Glutamatergic neuron (in vitro differentiated cells): ENCODE measurements around the gene RPS19. TPM values are rescaled to one million over a fixed set of nuclear protein-coding genes. Genes with fewer than 3 reads are reported as not detected.

ENCODE experiments used
- DNase-seq: peaks from one replicate; pipeline ENCODE4 v3.0.0; 2022
- H3K27ac Mint-ChIP-seq: one replicate; pipeline ENCODE4 v1.8.0; 2020; ENCODE audit warnings: mild to moderate bottlenecking, mixed read lengths, inconsistent platforms; ENCODE audit not compliant: unreplicated experiment
- H3K27me3 Mint-ChIP-seq: one replicate; pipeline ENCODE4 v1.8.0; 2020; ENCODE audit warnings: mild to moderate bottlenecking, moderate library complexity, mixed read lengths, inconsistent platforms; ENCODE audit not compliant: unreplicated experiment
- H3K36me3 Mint-ChIP-seq: one replicate; pipeline ENCODE4 v1.8.0; 2020; ENCODE audit warnings: mild to moderate bottlenecking, mixed read lengths, inconsistent platforms; ENCODE audit not compliant: unreplicated experiment
- H3K4me1 Mint-ChIP-seq: one replicate; pipeline ENCODE4 v1.8.0; 2020; ENCODE audit warnings: mild to moderate bottlenecking, low read depth, mixed read lengths, inconsistent platforms; ENCODE audit not compliant: unreplicated experiment
- H3K4me3 Mint-ChIP-seq: one replicate; pipeline ENCODE4 v1.8.0; 2020; ENCODE audit warnings: mild to moderate bottlenecking, mixed read lengths, inconsistent platforms; ENCODE audit not compliant: unreplicated experiment
- H3K9me3 Mint-ChIP-seq: one replicate; pipeline ENCODE4 v1.8.0; 2020; ENCODE audit warnings: mild to moderate bottlenecking, moderate library complexity, mixed read lengths, inconsistent platforms; ENCODE audit not compliant: unreplicated experiment
- total RNA-seq: library from RNA; stranded (reverse); fragmentation: NEBNext Ultra II Directional; extraction: Animal tissue kit (Norgen Biotek cat#: 25700); gene quantifications from one replicate; pipeline ENCODE4 v1.2.1, GENCODE V29; 2021; ENCODE audit not compliant: unreplicated experiment
- TF ChIP-seq, protein P1 (sequence below): fragments of 200-600 bp; sonication (generic); IDR thresholded peaks from one replicate; pipeline ENCODE4 v1.5.0; 2021; ENCODE audit not compliant: partially characterized antibody, unreplicated experiment

RPS19 gene
- total RNA-seq, 1 donor from 2014 or later = 1,637 TPM

DNA sequence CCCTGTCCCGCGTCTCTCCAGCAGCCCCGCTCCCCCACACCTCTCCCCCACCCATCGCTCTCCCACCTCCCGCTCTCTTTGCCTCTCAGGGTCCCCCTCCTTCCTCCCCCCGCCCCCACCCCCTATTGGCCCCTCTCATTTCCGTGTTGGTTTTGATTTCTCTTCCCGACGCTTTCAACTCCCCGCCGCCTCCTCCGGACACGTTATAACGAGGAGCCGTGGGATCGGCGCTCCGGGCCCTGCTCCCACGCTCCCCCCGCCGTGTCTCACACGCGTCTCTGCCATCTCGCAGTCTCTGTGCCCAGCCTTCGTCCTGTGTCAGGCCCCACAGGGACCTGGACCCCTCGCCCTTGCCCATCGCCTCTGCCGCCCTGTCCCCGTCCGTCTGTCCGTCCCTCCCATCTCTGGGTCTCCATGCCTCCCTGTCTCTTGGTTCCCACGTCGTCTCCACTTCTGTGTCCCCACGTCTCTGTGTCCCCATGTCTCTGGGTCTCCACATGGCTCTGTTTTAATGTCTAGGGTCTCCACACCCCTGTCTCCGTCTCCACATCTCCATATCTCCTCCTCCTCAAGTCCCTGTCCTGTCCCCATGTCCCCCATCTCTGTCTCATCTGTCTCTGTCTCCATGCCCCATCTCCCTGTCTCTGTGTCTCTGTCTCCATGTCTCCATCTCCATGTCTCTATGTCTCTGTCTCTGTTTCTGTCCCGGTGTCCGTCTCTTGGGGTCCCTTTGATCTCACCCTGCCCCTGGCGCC, 55.1 kb downstream of the RPS19 start:
- H3K36me3 Mint-ChIP-seq = no peaks in the 10 kb centered on the region
- H3K9me3 Mint-ChIP-seq = peaks cover 7% of the 10 kb centered on the region
- no peak overlapping the region for H3K27ac Mint-ChIP-seq
- H3K4me3 Mint-ChIP-seq = no peak overlapping the region
- no peak for DNase-seq
- H3K4me1 Mint-ChIP-seq = peaks cover 20% of the 10 kb centered on the region
- H3K27me3 Mint-ChIP-seq = peaks cover 22% of the 10 kb centered on the region
- TF ChIP-seq, protein P1, sequence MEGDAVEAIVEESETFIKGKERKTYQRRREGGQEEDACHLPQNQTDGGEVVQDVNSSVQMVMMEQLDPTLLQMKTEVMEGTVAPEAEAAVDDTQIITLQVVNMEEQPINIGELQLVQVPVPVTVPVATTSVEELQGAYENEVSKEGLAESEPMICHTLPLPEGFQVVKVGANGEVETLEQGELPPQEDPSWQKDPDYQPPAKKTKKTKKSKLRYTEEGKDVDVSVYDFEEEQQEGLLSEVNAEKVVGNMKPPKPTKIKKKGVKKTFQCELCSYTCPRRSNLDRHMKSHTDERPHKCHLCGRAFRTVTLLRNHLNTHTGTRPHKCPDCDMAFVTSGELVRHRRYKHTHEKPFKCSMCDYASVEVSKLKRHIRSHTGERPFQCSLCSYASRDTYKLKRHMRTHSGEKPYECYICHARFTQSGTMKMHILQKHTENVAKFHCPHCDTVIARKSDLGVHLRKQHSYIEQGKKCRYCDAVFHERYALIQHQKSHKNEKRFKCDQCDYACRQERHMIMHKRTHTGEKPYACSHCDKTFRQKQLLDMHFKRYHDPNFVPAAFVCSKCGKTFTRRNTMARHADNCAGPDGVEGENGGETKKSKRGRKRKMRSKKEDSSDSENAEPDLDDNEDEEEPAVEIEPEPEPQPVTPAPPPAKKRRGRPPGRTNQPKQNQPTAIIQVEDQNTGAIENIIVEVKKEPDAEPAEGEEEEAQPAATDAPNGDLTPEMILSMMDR = no peak

DNA sequence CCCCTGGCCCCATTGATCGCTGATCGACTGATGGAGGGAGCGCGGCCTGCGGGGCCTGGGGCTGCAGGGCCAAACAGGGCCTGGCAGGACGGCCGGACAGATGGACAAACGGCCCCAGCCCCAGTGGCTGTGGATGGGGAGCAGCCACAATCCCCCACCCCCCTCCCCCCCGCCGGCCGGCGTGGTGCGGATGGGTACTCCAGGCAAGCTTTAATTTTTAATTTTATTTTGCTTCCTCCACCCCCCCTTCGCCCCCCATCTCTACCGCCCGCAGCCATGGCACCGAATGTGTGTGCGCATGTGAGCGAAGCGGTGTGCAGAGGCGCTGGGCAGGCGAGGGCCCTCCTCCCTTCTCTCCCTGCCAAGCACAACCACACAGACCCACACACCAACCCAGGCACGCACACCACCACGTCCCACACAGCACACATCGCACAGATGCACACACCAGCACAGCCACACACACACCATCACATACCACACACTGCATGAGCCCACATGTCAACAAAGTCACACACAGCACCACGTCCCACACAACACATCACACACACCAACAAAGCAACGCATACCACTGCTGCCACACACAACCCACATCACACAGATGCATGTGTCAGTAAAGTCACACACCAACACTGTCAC, 55.8 kb downstream of the RPS19 start:
- Mint-ChIP-seq H3K36me3 (no peaks in the 10 kb centered on the region), H3K9me3 (peaks cover 5% of the 10 kb centered on the region), H3K27me3 (peaks cover 18% of the 10 kb centered on the region), H3K4me1 (peaks cover 15% of the 10 kb centered on the region), H3K27ac (no peak overlapping the region), H3K4me3 (no peak overlapping the region)
- TF ChIP-seq, protein P1 = no peak
- peak; percentile 27 for DNase-seq

- Mint-ChIP-seq H3K27me3 (peaks cover 16% of the 10 kb centered on the region), H3K4me3 (no peak overlapping the region), H3K36me3 (no peaks in the 10 kb centered on the region), H3K27ac (no peak overlapping the region), H3K9me3 (peaks cover 8% of the 10 kb centered on the region), H3K4me1 (peaks cover 14% of the 10 kb centered on the region)
- TF ChIP-seq, protein P1 = no peak
- peak; percentile 46 for DNase-seq
These were observed 57.6 kb downstream of the RPS19 start for GRCh38 chr19:41917676-41918075.

- Mint-ChIP-seq H3K9me3 (peaks cover 8% of the 10 kb centered on the region), H3K36me3 (no peaks in the 10 kb centered on the region), H3K27me3 (peaks cover 17% of the 10 kb centered on the region), H3K4me3 (no peak overlapping the region), H3K27ac (no peak overlapping the region), H3K4me1 (peaks cover 14% of the 10 kb centered on the region)
- DNase-seq = no peak
- TF ChIP-seq, protein P1 = no peak
These were observed 58.0 kb downstream of the RPS19 start for GRCh38 chr19:41918095-41918494.

- TF ChIP-seq, protein P1 = no peak
- Mint-ChIP-seq H3K4me1 (peaks cover 12% of the 10 kb centered on the region), H3K27ac (no peak overlapping the region), H3K36me3 (no peaks in the 10 kb centered on the region), H3K4me3 (no peak overlapping the region), H3K27me3 (peaks cover 15% of the 10 kb centered on the region), H3K9me3 (peaks cover 10% of the 10 kb centered on the region)
- DNase-seq = no peak
These were observed 58.7 kb downstream of the RPS19 start for GRCh38 chr19:41918653-41919244.
